WI38 (cell line): ENCODE data around the gene SCEL.

Experiments used
- H3K4me3 ChIP-seq: 2 replicates; pipeline ENCODE4 v1.5.1; 2011; ENCODE audit warnings: low read depth, mild to moderate bottlenecking, control low read depth, low read length
- CTCF ChIP-seq: IDR thresholded peaks from 2 replicates; pipeline ENCODE4 v1.5.1; 2012; ENCODE audit warnings: low read depth, mild to moderate bottlenecking, control low read depth, low read length

Gene SCEL

DNA sequence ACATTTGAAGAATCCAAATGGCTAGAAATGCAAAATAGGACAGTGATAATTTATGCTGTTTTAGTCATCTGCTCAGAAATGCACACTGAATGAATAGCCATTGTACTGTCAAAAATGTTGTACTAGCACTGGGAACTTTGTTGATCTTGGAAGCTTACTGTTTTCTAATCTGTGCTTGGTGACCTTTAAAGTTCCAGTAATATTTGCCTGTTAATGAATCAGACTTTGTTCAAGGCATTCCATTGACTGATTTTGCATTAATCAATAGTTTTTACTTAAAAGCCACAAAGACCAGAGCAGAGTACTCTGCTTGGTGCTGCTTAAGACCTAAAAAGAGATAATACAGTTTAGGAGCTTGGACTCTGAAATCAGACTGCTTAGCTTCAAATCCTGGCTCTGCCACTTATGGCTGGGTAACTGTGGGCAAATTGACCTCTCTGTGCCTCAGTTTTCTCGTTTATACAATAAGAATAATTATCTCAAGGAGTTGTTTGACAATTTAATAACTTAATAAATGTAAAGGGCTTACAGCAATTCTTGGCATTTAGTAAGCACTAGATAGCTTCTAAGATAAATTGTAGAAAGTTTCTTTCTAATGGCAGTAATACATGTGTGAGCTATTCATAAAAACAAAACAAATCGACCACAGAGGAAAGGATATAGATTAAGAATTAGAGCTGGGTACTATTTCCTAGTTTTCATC is 157.4 kb downstream of the SCEL start:
- no peak overlapping the region for H3K4me3 ChIP-seq
- TF ChIP-seq CTCF: no peak

DNA sequence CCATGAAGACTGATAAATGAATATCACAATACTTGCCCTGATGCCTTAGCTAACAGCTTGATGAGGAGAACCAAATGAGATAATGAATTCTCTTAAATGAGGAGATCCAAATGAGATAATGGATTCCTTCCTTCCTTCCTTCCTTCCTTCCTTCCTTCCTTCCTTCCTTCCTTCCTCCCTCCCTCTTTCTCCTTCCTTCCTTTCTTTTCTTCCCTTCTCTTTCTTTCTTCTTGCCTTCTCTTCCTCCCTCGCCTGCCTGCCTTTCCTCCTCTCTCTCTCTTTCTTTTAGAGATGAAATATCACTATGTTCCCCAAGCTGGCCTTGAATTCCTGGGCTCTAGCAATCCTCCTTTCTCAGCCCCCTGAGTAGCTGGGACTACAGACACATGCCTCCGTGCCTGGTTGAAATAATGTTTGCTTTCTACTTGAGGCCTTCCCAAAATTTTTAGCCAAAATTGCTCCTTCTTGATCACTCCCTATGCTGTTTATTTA is 158.0 kb downstream of the SCEL start:
- TF ChIP-seq CTCF: no peak
- H3K4me3 ChIP-seq: no peak overlapping the region
